Testis (tissue), 3 donors: Measurements from ENCODE around the gene MORF4L2. TPM values are rescaled to one million over a fixed set of nuclear protein-coding genes. Genes with fewer than 3 reads are reported as not detected.

Experiments
- DNase-seq: peaks from one replicate; pipeline ENCODE4 v3.0.0-alpha.2; 2019
- H3K27ac ChIP-seq, 2 donors: fragments of 200-600 bp; sonication (generic); one replicate each; pipeline ENCODE4 v1.5.1; 2019
- H3K27me3 ChIP-seq: fragments of 200-600 bp; sonication (generic); one replicate; pipeline ENCODE4 v1.5.1; 2019
- H3K36me3 ChIP-seq: fragments of 200-600 bp; sonication (generic); one replicate; pipeline ENCODE4 v1.5.1; 2017; ENCODE audit warnings: low read depth; ENCODE audit errors: missing control alignments
- H3K4me1 ChIP-seq: fragments of 200-600 bp; sonication (generic); one replicate; pipeline ENCODE4 v1.5.1; 2019
- H3K4me3 ChIP-seq, 2 donors: fragments of 200-600 bp; sonication (generic); one replicate each; pipeline ENCODE4 v1.5.1; 2017 to 2019
- H3K9me3 ChIP-seq: fragments of 200-600 bp; sonication (generic); one replicate; pipeline ENCODE4 v1.5.1; 2017
- POLR2A ChIP-seq: fragments of 450-650 bp; IDR thresholded peaks from one replicate; pipeline ENCODE4 v1.6.1; 2017; ENCODE audit warnings: antibody characterized with exemption, mild to moderate bottlenecking, moderate library complexity
- WGBS, 2 donors: methylation state at CpG; one replicate each; pipeline ENCODE4 v1.1.5; 2018; 5-methylcytosine and 5-hydroxymethylcytosine counted together
- intact Hi-C: fragments of 100-400 bp; cut with DNase I; formaldehyde crosslinking; loops from one replicate; pipeline ENCODE4 v1.15.1; 2023; ENCODE audit warnings: low total_unique reads
- polyA plus RNA-seq: library from polyadenylated mRNA; stranded (reverse); fragments of 350-450 nt; fragmentation: Illumina TruSeq; extraction: RNeasy Lipid Tissue Mini Kit (QIAGEN cat#74804); gene quantifications from one replicate; pipeline ENCODE4 v1.2.3, GENCODE V29; 2014; ENCODE audit warnings: low read depth, low replicate concordance; ENCODE audit not compliant: insufficient read depth
- total RNA-seq, 2 donors: library from RNA; depleted of rRNA; stranded (reverse); fragments of >200 nt; gene quantifications; one replicate each; pipeline ENCODE4 v1.2.3, GENCODE V29; 2016
- TF ChIP-seq, protein P1 (sequence below), 3 experiments: fragments of 450-650 bp in 2 of 3; fragments of 200-600 bp in 1 of 3; sonication (generic) in 1 of 3; IDR thresholded peaks; one replicate each; pipeline ENCODE4 v1.5.1; 2016 to 2019; ENCODE audit warnings: antibody characterized with exemption in 3 of 3, mild to moderate bottlenecking in 2 of 3, moderate library complexity in 1 of 3

Gene MORF4L2
- total and polyA plus RNA-seq, 3 donors from 2014 or later: 220 to 267 (median 257) TPM

DNA sequence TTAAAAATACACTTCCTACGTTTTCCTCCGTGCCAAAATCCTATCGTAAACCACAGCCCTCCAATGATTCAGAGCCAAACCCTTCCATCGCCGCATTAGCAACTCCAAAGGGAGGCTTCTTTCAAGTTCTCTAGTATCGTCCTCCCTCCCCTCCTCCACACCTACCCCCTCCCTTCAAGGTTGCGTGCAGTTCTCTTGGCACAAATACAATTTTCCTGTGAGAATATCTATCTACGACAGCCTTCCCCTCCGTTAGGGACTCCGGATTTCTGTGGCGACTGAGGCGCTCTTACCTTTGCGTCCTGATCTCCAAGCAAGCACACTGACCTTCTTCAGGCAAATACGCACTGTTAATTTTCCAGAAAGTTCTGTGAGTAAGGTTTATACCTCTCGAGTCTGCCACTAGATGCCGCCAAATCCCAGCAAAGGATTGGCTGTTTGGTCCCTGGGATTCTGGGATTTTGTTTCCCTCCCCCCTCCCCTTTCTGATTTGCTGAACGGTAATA, 1.2 kb upstream of the MORF4L2 start:
- peak overlapping the region; percentile 60 to 77 for H3K4me3 ChIP-seq
- peak overlapping the region; percentile 97 to 99 for H3K27ac ChIP-seq
- TF ChIP-seq POLR2A: no peak
- TF ChIP-seq, protein P1, sequence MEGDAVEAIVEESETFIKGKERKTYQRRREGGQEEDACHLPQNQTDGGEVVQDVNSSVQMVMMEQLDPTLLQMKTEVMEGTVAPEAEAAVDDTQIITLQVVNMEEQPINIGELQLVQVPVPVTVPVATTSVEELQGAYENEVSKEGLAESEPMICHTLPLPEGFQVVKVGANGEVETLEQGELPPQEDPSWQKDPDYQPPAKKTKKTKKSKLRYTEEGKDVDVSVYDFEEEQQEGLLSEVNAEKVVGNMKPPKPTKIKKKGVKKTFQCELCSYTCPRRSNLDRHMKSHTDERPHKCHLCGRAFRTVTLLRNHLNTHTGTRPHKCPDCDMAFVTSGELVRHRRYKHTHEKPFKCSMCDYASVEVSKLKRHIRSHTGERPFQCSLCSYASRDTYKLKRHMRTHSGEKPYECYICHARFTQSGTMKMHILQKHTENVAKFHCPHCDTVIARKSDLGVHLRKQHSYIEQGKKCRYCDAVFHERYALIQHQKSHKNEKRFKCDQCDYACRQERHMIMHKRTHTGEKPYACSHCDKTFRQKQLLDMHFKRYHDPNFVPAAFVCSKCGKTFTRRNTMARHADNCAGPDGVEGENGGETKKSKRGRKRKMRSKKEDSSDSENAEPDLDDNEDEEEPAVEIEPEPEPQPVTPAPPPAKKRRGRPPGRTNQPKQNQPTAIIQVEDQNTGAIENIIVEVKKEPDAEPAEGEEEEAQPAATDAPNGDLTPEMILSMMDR (IDR thresholded peaks at IDR 0.05): peak; percentile 51 to 85 (median 81)
- DNase-seq: peak; percentile 78
- intact Hi-C loops: loop anchor here (10.0 kb wide), 2 partner anchors 153 to 333 kb away; partner anchors contain the start of gene TCEAL9
- H3K36me3 ChIP-seq: no peaks in the 10 kb centered on the region
- no peaks in the 10 kb centered on the region for H3K27me3 ChIP-seq
- H3K4me1 ChIP-seq: no peaks in the 10 kb centered on the region
- no peaks in the 10 kb centered on the region for H3K9me3 ChIP-seq
- 0 to 1% methylated on average over 17 of the region's 17 CpGs for WGBS, 2 donors

DNA sequence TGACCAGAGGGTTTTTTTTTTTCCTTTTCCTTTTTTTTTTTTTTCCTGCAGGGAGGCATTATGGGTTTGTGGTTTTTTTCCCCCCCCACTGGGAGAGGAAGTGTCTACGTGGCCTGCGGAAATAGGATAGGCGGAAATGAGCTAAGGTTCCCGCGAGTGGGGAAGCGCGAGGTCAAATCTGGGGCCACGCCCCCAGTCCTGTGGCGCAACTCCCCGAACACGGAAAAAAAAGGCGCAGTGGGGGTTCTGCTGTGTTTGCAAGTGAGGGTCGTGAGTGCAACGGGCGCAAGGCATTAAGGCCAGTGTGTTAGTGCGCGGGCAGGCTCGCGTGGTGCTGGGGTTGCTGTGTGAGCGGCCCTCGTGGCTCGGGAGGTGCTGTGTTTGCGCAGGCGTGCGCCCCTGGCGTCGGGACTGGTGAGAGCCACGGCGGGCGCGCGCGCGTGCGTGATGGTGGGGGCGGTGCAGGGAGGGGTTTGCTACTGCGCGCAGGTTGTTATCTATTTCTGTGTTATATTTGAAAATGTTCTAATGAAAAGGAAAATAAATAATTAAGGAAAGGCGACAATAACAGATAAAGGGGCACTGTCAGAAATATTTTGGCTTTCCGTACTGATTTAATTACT, 685 bp upstream of the MORF4L2 start:
- peak; percentile 10 for TF ChIP-seq POLR2A
- TF ChIP-seq, protein P1 (IDR thresholded peaks at IDR 0.05): peak in 2 of 3 experiments; percentile 38 to 46
- H3K9me3 ChIP-seq: no peaks in the 10 kb centered on the region
- intact Hi-C loops: loop anchor here (10.0 kb wide), 2 partner anchors 152 to 332 kb away; partner anchors contain the start of gene TCEAL9
- no peaks in the 10 kb centered on the region for H3K27me3 ChIP-seq
- H3K27ac ChIP-seq: peak overlapping the region; percentile 97 to 99
- H3K4me1 ChIP-seq: no peaks in the 10 kb centered on the region
- no peaks in the 10 kb centered on the region for H3K36me3 ChIP-seq
- WGBS, 2 donors: 0% methylated on average over 18 to 25 of the region's 40 CpGs
- peak; percentile 90 for DNase-seq
- peak overlapping the region; percentile 60 to 77 for H3K4me3 ChIP-seq

DNA sequence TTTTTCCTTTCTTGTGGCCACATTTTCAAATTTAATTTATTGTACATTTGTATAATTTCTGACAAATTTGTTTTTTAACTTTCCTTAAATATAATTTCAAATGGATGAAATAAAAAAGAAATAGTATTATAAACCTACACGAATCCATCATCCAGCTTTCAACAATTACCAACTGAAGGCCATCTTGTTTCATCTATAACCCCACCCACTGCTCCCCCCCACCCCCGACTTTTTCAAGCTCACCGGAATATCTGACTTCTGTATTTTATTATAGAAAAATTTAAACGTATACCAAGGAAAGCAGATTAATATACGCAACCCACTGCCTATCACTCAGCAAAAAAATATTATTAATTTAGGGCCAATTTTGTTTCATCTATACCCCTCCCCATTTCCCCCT, 1.1 kb downstream of the MORF4L2 start:
- H3K4me3 ChIP-seq: peak overlapping the region; percentile 63 to 77
- H3K9me3 ChIP-seq: no peaks in the 10 kb centered on the region
- peak overlapping the region; percentile 97 to 99 for H3K27ac ChIP-seq
- no peaks in the 10 kb centered on the region for H3K36me3 ChIP-seq
- intact Hi-C loops: loop anchor here (10.0 kb wide), 2 partner anchors 151 to 331 kb away; partner anchors contain the start of gene TCEAL9
- 7 to 11% methylated on average over 5 of the region's 5 CpGs for WGBS, 2 donors
- TF ChIP-seq, protein P1 (IDR thresholded peaks at IDR 0.05): no peak
- no peak for TF ChIP-seq POLR2A
- no peak for DNase-seq
- no peaks in the 10 kb centered on the region for H3K27me3 ChIP-seq
- H3K4me1 ChIP-seq: no peaks in the 10 kb centered on the region

DNA sequence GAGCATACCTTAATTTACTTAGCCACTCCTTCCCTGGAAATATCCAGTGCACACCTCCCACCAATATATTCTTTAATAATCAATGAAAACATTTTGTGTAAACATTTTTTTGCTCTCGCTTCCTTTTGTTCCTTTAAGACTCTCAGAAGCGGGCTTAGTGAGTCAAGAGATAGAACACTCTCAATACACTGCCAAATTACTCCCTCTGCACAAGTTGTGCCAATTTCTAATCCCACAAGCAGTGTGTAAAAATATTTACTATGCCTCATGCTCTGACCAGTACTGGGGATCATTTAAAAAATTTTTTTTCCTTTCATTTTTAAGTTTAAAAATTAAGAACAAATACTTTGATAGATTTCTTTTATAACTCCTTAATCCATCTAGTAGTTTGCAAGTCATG, 5.1 kb downstream of the MORF4L2 start:
- Histone ChIP-seq H3K4me3 (no peak overlapping the region), H3K36me3 (no peaks in the 10 kb centered on the region), H3K27ac (peak overlapping the region in 1 of 2 donors; percentile 19), H3K27me3 (no peaks in the 10 kb centered on the region), H3K4me1 (no peaks in the 10 kb centered on the region), H3K9me3 (no peaks in the 10 kb centered on the region)
- TF ChIP-seq, protein P1 (IDR thresholded peaks at IDR 0.05): no peak
- TF ChIP-seq POLR2A: no peak
- intact Hi-C loops: loop anchor here (10.0 kb wide), 2 partner anchors 147 to 327 kb away; partner anchors contain the start of gene TCEAL9
- 41 to 47% methylated on average over 2 of the region's 2 CpGs for WGBS, 2 donors
- no peak for DNase-seq
